Type B pancreatic cell (in vitro differentiated cells): ENCODE data around the gene SLC6A3. TPM values are rescaled to one million over a fixed set of nuclear protein-coding genes. Genes with fewer than 3 reads are reported as not detected.

Experiments used
- DNase-seq: peaks from one replicate; pipeline ENCODE4 v3.0.0; 2021; ENCODE audit warnings: mixed read lengths; ENCODE audit not compliant: unreplicated experiment; ENCODE audit errors: extremely low spot score
- H3K27ac Mint-ChIP-seq: 2 replicates; pipeline ENCODE4 v1.8.0; 2021; ENCODE audit warnings: mild to moderate bottlenecking, mixed read lengths
- H3K27me3 Mint-ChIP-seq: 2 replicates; pipeline ENCODE4 v1.8.0; 2021; ENCODE audit warnings: mixed read lengths
- H3K36me3 Mint-ChIP-seq: 2 replicates; pipeline ENCODE4 v1.8.0; 2021; ENCODE audit warnings: mixed read lengths
- H3K4me1 Mint-ChIP-seq: one replicate; pipeline ENCODE4 v1.8.0; 2021; ENCODE audit warnings: mixed read lengths; ENCODE audit not compliant: unreplicated experiment
- H3K4me3 Mint-ChIP-seq: 2 replicates; pipeline ENCODE4 v1.8.0; 2021; ENCODE audit warnings: mild to moderate bottlenecking, mixed read lengths
- H3K9me3 Mint-ChIP-seq: 2 replicates; pipeline ENCODE4 v1.8.0; 2021; ENCODE audit warnings: mixed read lengths
- total RNA-seq: library from RNA; stranded (reverse); gene quantifications from 2 replicates; pipeline ENCODE4 v1.2.1, GENCODE V29; 2021; ENCODE audit warnings: low replicate concordance
- TF ChIP-seq, protein P1 (sequence below): fragments of 200-600 bp; sonication (generic); conservative IDR thresholded peaks from 2 replicates; pipeline ENCODE4 v1.5.0; 2021; ENCODE audit warnings: antibody characterized with exemption, mild to moderate bottlenecking

The SLC6A3 gene
- total RNA-seq, 1 donor from 2014 or later: 0.19 TPM

- H3K36me3 Mint-ChIP-seq: peaks cover 4% of the 10 kb centered on the region
- DNase-seq: no peak
- H3K27me3 Mint-ChIP-seq: no peaks in the 10 kb centered on the region
- H3K27ac Mint-ChIP-seq: no peak overlapping the region
- H3K4me3 Mint-ChIP-seq: no peak overlapping the region
- no peaks in the 10 kb centered on the region for H3K9me3 Mint-ChIP-seq
- no peaks in the 10 kb centered on the region for H3K4me1 Mint-ChIP-seq
- TF ChIP-seq, protein P1, sequence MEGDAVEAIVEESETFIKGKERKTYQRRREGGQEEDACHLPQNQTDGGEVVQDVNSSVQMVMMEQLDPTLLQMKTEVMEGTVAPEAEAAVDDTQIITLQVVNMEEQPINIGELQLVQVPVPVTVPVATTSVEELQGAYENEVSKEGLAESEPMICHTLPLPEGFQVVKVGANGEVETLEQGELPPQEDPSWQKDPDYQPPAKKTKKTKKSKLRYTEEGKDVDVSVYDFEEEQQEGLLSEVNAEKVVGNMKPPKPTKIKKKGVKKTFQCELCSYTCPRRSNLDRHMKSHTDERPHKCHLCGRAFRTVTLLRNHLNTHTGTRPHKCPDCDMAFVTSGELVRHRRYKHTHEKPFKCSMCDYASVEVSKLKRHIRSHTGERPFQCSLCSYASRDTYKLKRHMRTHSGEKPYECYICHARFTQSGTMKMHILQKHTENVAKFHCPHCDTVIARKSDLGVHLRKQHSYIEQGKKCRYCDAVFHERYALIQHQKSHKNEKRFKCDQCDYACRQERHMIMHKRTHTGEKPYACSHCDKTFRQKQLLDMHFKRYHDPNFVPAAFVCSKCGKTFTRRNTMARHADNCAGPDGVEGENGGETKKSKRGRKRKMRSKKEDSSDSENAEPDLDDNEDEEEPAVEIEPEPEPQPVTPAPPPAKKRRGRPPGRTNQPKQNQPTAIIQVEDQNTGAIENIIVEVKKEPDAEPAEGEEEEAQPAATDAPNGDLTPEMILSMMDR: no peak
Measured at GRCh38 chr5:1488882-1489680, 43.8 kb upstream of the SLC6A3 start.

GRCh38 chr5:1487079-1487764 is 42.0 kb upstream of the SLC6A3 start:
- Mint-ChIP-seq H3K9me3 (no peaks in the 10 kb centered on the region), H3K4me1 (no peaks in the 10 kb centered on the region), H3K27ac (no peak overlapping the region), H3K36me3 (peaks cover 4% of the 10 kb centered on the region), H3K27me3 (no peaks in the 10 kb centered on the region), H3K4me3 (no peak overlapping the region)
- TF ChIP-seq, protein P1: no peak
- DNase-seq: no peak

DNA sequence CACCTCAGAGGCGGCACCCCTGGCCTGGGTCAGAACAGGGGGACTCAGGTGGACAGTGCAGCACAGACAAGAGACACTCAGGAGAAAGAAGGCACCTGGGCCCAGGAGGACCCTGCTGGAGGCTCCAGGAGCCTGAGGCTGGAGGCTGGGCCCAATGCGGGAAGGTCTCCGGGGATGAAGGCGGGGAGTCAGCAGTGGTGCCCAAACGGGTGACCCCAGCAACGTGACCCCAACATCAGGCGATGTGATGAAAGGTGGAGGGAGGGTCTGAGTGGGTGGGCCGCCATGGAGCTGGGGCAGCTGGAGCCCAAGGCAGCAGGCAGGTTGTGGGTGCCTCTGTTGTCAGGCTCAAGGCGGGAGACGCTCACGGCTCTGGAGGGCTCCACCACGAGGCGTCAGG is 41.0 kb upstream of the SLC6A3 start:
- H3K4me3 Mint-ChIP-seq: no peak overlapping the region
- H3K4me1 Mint-ChIP-seq: no peaks in the 10 kb centered on the region
- TF ChIP-seq, protein P1: no peak
- no peak for DNase-seq
- H3K27me3 Mint-ChIP-seq: no peaks in the 10 kb centered on the region
- peaks cover 4% of the 10 kb centered on the region for H3K36me3 Mint-ChIP-seq
- no peak overlapping the region for H3K27ac Mint-ChIP-seq
- H3K9me3 Mint-ChIP-seq: no peaks in the 10 kb centered on the region

- H3K4me1 Mint-ChIP-seq: no peaks in the 10 kb centered on the region
- DNase-seq: no peak
- TF ChIP-seq, protein P1: no peak
- H3K4me3 Mint-ChIP-seq: no peak overlapping the region
- no peaks in the 10 kb centered on the region for H3K27me3 Mint-ChIP-seq
- peaks cover 4% of the 10 kb centered on the region for H3K36me3 Mint-ChIP-seq
- no peaks in the 10 kb centered on the region for H3K9me3 Mint-ChIP-seq
- H3K27ac Mint-ChIP-seq: no peak overlapping the region
Measured at GRCh38 chr5:1485579-1486118, 40.4 kb upstream of the SLC6A3 start.

GRCh38 chr5:1484730-1485578 is 39.7 kb upstream of the SLC6A3 start:
- DNase-seq: no peak
- TF ChIP-seq, protein P1: no peak
- H3K4me3 Mint-ChIP-seq: no peak overlapping the region
- H3K9me3 Mint-ChIP-seq: no peaks in the 10 kb centered on the region
- no peak overlapping the region for H3K27ac Mint-ChIP-seq
- H3K36me3 Mint-ChIP-seq: peaks cover 4% of the 10 kb centered on the region
- H3K27me3 Mint-ChIP-seq: no peaks in the 10 kb centered on the region
- no peaks in the 10 kb centered on the region for H3K4me1 Mint-ChIP-seq
